GM23338 (cell line): Measurements from ENCODE around the gene GOLGA1.

Experiments used
- EZH2 ChIP-seq: fragments of 200-600 bp; sonication (generic); IDR thresholded peaks from one replicate; pipeline ENCODE4 v1.8.0; 2017; ENCODE audit warnings: antibody characterized with exemption, mild to moderate bottlenecking, low read depth; ENCODE audit not compliant: unreplicated experiment
- TF ChIP-seq, protein P1 (sequence below), 2 experiments: fragments of 200-600 bp in 1 of 2; sonication (generic) in 1 of 2; conservative IDR thresholded peaks; 2 replicates each; pipeline versions ENCODE4 v1.5.1 to v1.6.1; 2016 to 2017; ENCODE audit warnings: antibody characterized with exemption in 2 of 2, low read depth in 2 of 2, mild to moderate bottlenecking in 2 of 2, moderate library complexity in 1 of 2

GRCh38 chr9:124940521-124940893, 376 bp downstream of the GOLGA1 start:
- TF ChIP-seq EZH2 = no peak
- TF ChIP-seq, protein P1, sequence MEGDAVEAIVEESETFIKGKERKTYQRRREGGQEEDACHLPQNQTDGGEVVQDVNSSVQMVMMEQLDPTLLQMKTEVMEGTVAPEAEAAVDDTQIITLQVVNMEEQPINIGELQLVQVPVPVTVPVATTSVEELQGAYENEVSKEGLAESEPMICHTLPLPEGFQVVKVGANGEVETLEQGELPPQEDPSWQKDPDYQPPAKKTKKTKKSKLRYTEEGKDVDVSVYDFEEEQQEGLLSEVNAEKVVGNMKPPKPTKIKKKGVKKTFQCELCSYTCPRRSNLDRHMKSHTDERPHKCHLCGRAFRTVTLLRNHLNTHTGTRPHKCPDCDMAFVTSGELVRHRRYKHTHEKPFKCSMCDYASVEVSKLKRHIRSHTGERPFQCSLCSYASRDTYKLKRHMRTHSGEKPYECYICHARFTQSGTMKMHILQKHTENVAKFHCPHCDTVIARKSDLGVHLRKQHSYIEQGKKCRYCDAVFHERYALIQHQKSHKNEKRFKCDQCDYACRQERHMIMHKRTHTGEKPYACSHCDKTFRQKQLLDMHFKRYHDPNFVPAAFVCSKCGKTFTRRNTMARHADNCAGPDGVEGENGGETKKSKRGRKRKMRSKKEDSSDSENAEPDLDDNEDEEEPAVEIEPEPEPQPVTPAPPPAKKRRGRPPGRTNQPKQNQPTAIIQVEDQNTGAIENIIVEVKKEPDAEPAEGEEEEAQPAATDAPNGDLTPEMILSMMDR (conservative IDR thresholded peaks at IDR 0.05; ENCODE audit: low read depth in 2 of 2) = no peak
